CD8-positive, alpha-beta memory T cell (primary cell): ENCODE measurements around the gene ST8SIA6. TPM values are rescaled to one million over a fixed set of nuclear protein-coding genes. Genes with fewer than 3 reads are reported as not detected.
"Not testable (repeated sequence)": the region's sequence is repeated elsewhere in the genome, so short reads cannot be mapped to it uniquely, and the experiment has no call there.

ENCODE experiments used
- CTCF ChIA-PET: fragments of 350-600 bp; sonication (Branson Sonifier 250); formaldehyde crosslinking; loops from one replicate; lab custom pipeline; 2021; ENCODE audit warnings: antibody characterized with exemption; lab: Charles Lee
- POLR2A ChIA-PET: fragments of 350-600 bp; sonication (Branson Sonifier 250); formaldehyde crosslinking; loops from one replicate; lab custom pipeline; 2021; ENCODE audit warnings: antibody characterized with exemption; lab: Charles Lee
- DNase-seq, 5 donors: peaks; one replicate each; pipeline versions ENCODE4 v3.0.0 to v3.0.0-alpha.2; 2020 to 2022; ENCODE audit warnings: mixed read lengths in 1 of 5
- H3K27ac ChIP-seq: one replicate; pipeline ENCODE4 v1.7.0; 2013; ENCODE audit warnings: low read depth, mild to moderate bottlenecking, low read length, moderate library complexity
- H3K27me3 ChIP-seq: 2 replicates; pipeline ENCODE4 v1.7.0; 2013; ENCODE audit warnings: low read length, mild to moderate bottlenecking; ENCODE audit not compliant: insufficient read depth, poor library complexity, severe bottlenecking
- H3K36me3 ChIP-seq: 2 replicates; pipeline ENCODE4 v1.7.0; 2013; ENCODE audit warnings: mild to moderate bottlenecking, low read length, moderate library complexity; ENCODE audit not compliant: insufficient read depth
- H3K4me1 ChIP-seq: 2 replicates; pipeline ENCODE4 v1.7.0; 2013; ENCODE audit warnings: mild to moderate bottlenecking, low read length, moderate library complexity; ENCODE audit not compliant: insufficient read depth
- H3K4me3 ChIP-seq: 2 replicates; pipeline ENCODE4 v1.7.0; 2013; ENCODE audit warnings: mild to moderate bottlenecking, low read length
- H3K9me3 ChIP-seq: 2 replicates; pipeline ENCODE4 v1.7.0; 2013; ENCODE audit warnings: mild to moderate bottlenecking, low read length
- H3K27ac Mint-ChIP-seq, 8 donors: one replicate each; pipeline ENCODE4 v1.8.0; 2020 to 2021; ENCODE audit warnings: mixed read lengths in 8 of 8, mild to moderate bottlenecking in 6 of 8, inconsistent platforms in 3 of 8, moderate library complexity in 3 of 8
- H3K27me3 Mint-ChIP-seq, 2 donors: one replicate each; pipeline ENCODE4 v1.8.0; 2020 to 2021; ENCODE audit warnings: mixed read lengths in 2 of 2, mild to moderate bottlenecking in 1 of 2, moderate library complexity in 1 of 2
- H3K36me3 Mint-ChIP-seq, 3 donors: one replicate each; pipeline ENCODE4 v1.8.0; 2020 to 2021; ENCODE audit warnings: mixed read lengths in 3 of 3, inconsistent platforms in 1 of 3, mild to moderate bottlenecking in 1 of 3
- H3K4me1 Mint-ChIP-seq, 3 donors: one replicate each; pipeline ENCODE4 v1.8.0; 2020 to 2021; ENCODE audit warnings: mixed read lengths in 3 of 3, inconsistent platforms in 1 of 3, mild to moderate bottlenecking in 1 of 3
- H3K4me3 Mint-ChIP-seq, 7 donors: one replicate each; pipeline ENCODE4 v1.8.0; 2020 to 2021; ENCODE audit warnings: mixed read lengths in 7 of 7, mild to moderate bottlenecking in 6 of 7, moderate library complexity in 4 of 7, inconsistent platforms in 2 of 7
- H3K9me3 Mint-ChIP-seq, 5 donors: one replicate each; pipeline ENCODE4 v1.8.0; 2020 to 2022; ENCODE audit warnings: mixed read lengths in 5 of 5, mild to moderate bottlenecking in 3 of 5, moderate library complexity in 2 of 5, inconsistent platforms in 1 of 5
- polyA plus RNA-seq: library from polyadenylated mRNA; unstranded; fragments of 300-500 nt; fragmentation: Illumina TruSeq; gene quantifications from one replicate; pipeline ENCODE4 v1.2.3, GENCODE V29; 2021
- total RNA-seq, 2 experiments: library from RNA; stranded (reverse); gene quantifications; one replicate each; pipeline ENCODE4 v1.2.3, GENCODE V29; 2021

Gene ST8SIA6
- total and polyA plus RNA-seq, 3 experiments from 2014 or later: 1.9 TPM; not detected in 2

DNA sequence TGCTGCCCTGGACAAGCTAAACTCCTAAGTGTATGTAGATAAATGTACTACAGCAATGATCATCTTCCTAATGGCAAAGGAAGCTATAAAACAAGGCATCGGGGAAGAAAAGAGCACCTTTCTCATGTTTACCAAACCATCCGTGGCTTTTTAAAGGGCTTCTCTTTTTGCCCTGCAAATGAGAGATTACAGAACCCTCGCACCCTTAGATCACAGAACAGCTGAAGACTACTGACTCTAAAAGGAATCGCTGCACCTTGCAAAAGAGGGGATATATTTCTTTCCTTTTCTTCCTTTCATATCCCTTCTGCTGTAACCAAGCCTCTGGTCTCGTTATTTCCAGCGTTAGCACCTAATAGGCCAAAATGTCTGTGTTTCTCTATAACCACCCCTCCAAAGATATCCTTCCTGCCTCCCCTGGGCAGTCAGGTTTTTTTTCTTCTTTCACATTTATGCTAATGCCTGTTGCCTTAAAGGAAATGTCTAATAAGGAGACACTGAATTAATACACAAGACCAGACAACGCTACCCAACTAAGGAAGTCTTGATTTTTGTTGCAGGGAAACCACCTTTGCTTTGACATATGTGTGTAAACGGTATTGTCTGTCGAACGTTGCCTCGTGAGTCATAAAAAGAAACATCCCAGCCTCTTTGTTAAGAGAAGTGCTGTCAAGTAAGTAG is 10.5 kb downstream of the ST8SIA6 start:
- no peaks in the 10 kb centered on the region for H3K36me3 ChIP-seq
- ChIA-PET CTCF (interaction anchor here (1.0 to 1.7 kb wide), 2 partner anchors 11 to 35 kb away, joined by 4 read pairs; partner anchors contain the start of gene ST8SIA6), POLR2A (no interaction called here)
- DNase-seq: peak in 1 of 5 donors; percentile 13
- peak overlapping the region; percentile 11 for H3K4me3 ChIP-seq
- H3K36me3 Mint-ChIP-seq: peaks cover 0 to 5% (median 4%) of the 10 kb centered on the region in 3 donors
- peak overlapping the region in 7 of 8 donors; percentile 3 to 87 (median 39) for H3K27ac Mint-ChIP-seq
- peaks cover 5 to 11% (median 7%) of the 10 kb centered on the region in 5 donors for H3K9me3 Mint-ChIP-seq
- H3K27me3 Mint-ChIP-seq: peaks cover 22 to 38% of the 10 kb centered on the region in 2 donors
- peak overlapping the region; percentile 1 to 67 (median 37) for H3K4me3 Mint-ChIP-seq
- peaks cover 10% of the 10 kb centered on the region for H3K4me1 ChIP-seq
- H3K4me1 Mint-ChIP-seq: peaks cover 15 to 24% (median 18%) of the 10 kb centered on the region in 3 donors
- no peak overlapping the region for H3K27ac ChIP-seq
- H3K9me3 ChIP-seq: no peaks in the 10 kb centered on the region
- H3K27me3 ChIP-seq: no peaks in the 10 kb centered on the region

DNA sequence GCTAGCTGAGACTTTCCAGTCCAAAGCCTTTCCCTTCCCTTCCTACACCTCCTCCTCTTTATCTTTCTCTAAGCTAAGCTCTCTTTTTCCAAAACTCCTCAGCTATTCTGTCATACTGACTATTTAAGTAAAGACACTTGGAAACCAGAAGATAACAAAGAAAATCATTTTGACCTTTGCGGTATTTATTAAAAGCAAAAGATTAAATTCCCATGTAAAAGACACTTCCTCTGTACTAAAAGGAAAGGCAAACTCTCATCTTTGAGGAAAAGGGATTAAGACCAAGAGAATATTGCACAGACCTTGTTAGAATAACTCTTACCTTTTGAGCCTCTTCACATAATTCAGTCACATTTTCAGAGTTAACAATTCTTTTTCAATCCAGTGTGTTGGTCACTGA is 15.8 kb downstream of the ST8SIA6 start:
- no peak overlapping the region for H3K4me3 ChIP-seq
- H3K27ac ChIP-seq: no peak overlapping the region
- DNase-seq: no peak
- no peak overlapping the region for H3K4me3 Mint-ChIP-seq
- no peak overlapping the region for H3K27ac Mint-ChIP-seq
- H3K4me1 ChIP-seq: no peaks in the 10 kb centered on the region
- H3K9me3 ChIP-seq: no peaks in the 10 kb centered on the region
- no peaks in the 10 kb centered on the region for H3K36me3 ChIP-seq
- H3K27me3 ChIP-seq: no peaks in the 10 kb centered on the region
- H3K36me3 Mint-ChIP-seq: peaks cover 0 to 2% (median 0%) of the 10 kb centered on the region in 3 donors
- CTCF ChIA-PET: interaction anchor here (1.0 to 1.9 kb wide), 2 partner anchors 13 to 30 kb away, joined by 3 to 5 read pairs; no protein-coding TSS in a partner anchor
- POLR2A ChIA-PET: no interaction called here
- no peaks in the 10 kb centered on the region for H3K9me3 Mint-ChIP-seq
- H3K4me1 Mint-ChIP-seq: peaks cover 1 to 3% (median 2%) of the 10 kb centered on the region in 3 donors
- peaks cover 12 to 13% of the 10 kb centered on the region in 2 donors for H3K27me3 Mint-ChIP-seq

DNA sequence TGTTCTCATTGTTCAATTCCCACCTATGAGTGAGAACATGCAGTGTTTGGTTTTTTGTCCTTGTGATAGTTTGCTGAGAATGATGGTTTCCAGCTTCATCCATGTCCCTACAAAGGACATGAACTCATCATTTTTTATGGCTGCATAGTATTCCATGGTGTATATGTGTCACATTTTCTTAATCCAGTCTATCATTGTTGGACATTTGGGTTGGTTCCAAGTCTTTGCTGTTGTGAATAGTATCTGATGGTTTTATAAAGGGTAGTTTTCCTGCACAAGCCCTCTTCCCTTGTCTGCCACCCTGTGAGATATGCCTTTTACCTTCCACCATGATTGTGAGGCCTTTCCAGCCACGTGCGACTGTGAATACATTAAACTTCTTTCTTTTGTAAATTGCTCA is 17.8 kb downstream of the ST8SIA6 start:
- not testable (repeated sequence) for H3K4me3 ChIP-seq, H3K4me1 ChIP-seq

DNA sequence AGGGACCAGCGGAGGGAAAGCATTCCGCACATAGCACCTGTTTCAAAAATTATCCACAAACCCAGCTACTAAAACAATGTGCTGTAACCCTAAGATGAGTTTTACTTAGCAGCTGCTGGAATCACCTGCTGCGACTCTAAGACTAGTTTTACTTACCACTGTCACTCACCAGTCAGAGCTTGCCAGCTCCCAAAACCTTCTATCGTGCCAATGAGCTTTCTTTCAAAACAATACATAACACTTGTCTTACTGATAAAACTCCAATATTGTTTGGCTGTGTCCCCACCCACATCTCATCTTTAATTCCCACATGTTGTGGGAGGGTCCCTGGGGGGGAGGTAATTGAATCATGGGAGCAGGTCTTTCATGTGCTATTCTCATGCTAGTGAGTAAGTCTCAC is 18.4 kb downstream of the ST8SIA6 start:
- Histone ChIP-seq H3K4me3 (no peak overlapping the region), H3K9me3 (no peaks in the 10 kb centered on the region), H3K4me1 (peaks cover 2% of the 10 kb centered on the region), H3K36me3 (no peaks in the 10 kb centered on the region), H3K27me3 (no peaks in the 10 kb centered on the region), H3K27ac (no peak overlapping the region)
- no peak overlapping the region for H3K4me3 Mint-ChIP-seq
- ChIA-PET POLR2A (no interaction called here), CTCF (interaction anchor here (1.8 kb wide), 1 partner anchor 26 kb away, joined by 13 read pairs; no protein-coding TSS in a partner anchor)
- no peak for DNase-seq
- H3K4me1 Mint-ChIP-seq: peaks cover 0 to 2% (median 1%) of the 10 kb centered on the region in 3 donors
- H3K9me3 Mint-ChIP-seq: no peaks in the 10 kb centered on the region
- peaks cover 0 to 2% (median 0%) of the 10 kb centered on the region in 3 donors for H3K36me3 Mint-ChIP-seq
- peaks cover 6 to 11% of the 10 kb centered on the region in 2 donors for H3K27me3 Mint-ChIP-seq
- peak overlapping the region in 1 of 8 donors; percentile 14 for H3K27ac Mint-ChIP-seq

More for the DNA sequence above, 17.8 kb downstream of the ST8SIA6 start:
- H3K27ac Mint-ChIP-seq, H3K27ac ChIP-seq, POLR2A ChIA-PET, H3K9me3 Mint-ChIP-seq, DNase-seq, CTCF ChIA-PET, H3K4me1 Mint-ChIP-seq, H3K36me3 ChIP-seq, H3K36me3 Mint-ChIP-seq, H3K27me3 ChIP-seq, H3K4me3 Mint-ChIP-seq, H3K9me3 ChIP-seq: not testable (repeated sequence)
- peaks cover 5 to 11% of the 10 kb centered on the region in 2 donors for H3K27me3 Mint-ChIP-seq

DNA sequence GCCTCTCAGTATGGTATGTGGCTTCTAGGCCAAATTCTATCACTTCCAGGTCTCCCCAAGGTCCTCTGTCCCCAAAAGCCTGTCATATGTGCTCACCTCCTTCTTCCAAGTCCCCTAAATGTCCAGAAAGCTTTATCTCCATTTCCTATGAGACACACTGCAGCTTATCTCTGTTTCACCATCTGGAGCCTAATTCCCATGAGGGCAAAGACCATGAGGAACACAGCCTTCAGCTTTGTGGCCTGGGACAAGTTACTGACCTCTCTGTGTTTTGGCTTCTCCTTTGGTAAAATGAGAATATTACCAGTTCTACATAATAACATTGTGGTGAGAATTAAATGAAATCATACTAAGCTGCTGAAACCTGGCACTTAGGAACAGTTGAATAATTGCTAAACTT is 19.2 kb downstream of the ST8SIA6 start:
- Histone ChIP-seq H3K27me3 (no peaks in the 10 kb centered on the region), H3K4me1 (peaks cover 10% of the 10 kb centered on the region), H3K36me3 (no peaks in the 10 kb centered on the region), H3K27ac (no peak overlapping the region), H3K9me3 (no peaks in the 10 kb centered on the region), H3K4me3 (no peak overlapping the region)
- Mint-ChIP-seq H3K9me3 (no peaks in the 10 kb centered on the region), H3K27me3 (peaks cover 6 to 9% of the 10 kb centered on the region in 2 donors), H3K36me3 (peaks cover 0 to 2% (median 0%) of the 10 kb centered on the region in 3 donors), H3K27ac (no peak overlapping the region), H3K4me3 (no peak overlapping the region), H3K4me1 (peaks cover 7 to 9% (median 9%) of the 10 kb centered on the region in 3 donors)
- POLR2A ChIA-PET: no interaction called here
- no peak for DNase-seq
- CTCF ChIA-PET: interaction anchor here (1.8 kb wide), 1 partner anchor 26 kb away, joined by 13 read pairs; no protein-coding TSS in a partner anchor

DNA sequence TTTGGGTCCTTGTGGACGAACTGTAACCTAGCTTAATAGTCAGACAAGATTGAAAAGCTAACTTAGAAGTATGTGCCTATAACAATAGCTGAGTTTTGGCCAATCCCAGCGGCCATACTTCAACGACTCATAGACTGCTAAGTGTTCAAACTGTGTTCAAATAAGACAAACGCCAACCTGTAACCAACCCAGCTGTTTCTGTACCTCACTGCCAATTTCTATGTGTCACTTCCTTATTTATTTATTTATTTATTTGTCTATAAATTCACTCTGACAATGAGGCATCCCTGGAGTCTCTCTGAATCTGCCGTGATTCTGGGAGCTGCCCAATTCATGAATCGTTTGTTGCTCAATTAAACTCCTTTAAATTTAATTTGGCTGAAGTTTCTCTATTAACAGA is 21.7 kb downstream of the ST8SIA6 start:
- peaks cover 33% of the 10 kb centered on the region for H3K4me1 ChIP-seq
- no peak overlapping the region for H3K4me3 ChIP-seq
- no peaks in the 10 kb centered on the region for H3K27me3 ChIP-seq
- H3K27ac Mint-ChIP-seq: no peak overlapping the region
- H3K27me3 Mint-ChIP-seq: peaks cover 6 to 13% of the 10 kb centered on the region in 2 donors
- H3K36me3 ChIP-seq: no peaks in the 10 kb centered on the region
- H3K4me1 Mint-ChIP-seq: peaks cover 32 to 34% (median 33%) of the 10 kb centered on the region in 3 donors
- no peak for DNase-seq
- H3K36me3 Mint-ChIP-seq: peaks cover 0 to 2% (median 0%) of the 10 kb centered on the region in 3 donors
- H3K4me3 Mint-ChIP-seq: no peak overlapping the region
- H3K9me3 Mint-ChIP-seq: no peaks in the 10 kb centered on the region
- ChIA-PET CTCF (interaction anchor here (1.6 to 8.8 kb wide), 2 partner anchors 13 to 23 kb away, joined by 4 to 115 read pairs; no protein-coding TSS in a partner anchor), POLR2A (no interaction called here)
- H3K9me3 ChIP-seq: no peaks in the 10 kb centered on the region
- no peak overlapping the region for H3K27ac ChIP-seq

DNA sequence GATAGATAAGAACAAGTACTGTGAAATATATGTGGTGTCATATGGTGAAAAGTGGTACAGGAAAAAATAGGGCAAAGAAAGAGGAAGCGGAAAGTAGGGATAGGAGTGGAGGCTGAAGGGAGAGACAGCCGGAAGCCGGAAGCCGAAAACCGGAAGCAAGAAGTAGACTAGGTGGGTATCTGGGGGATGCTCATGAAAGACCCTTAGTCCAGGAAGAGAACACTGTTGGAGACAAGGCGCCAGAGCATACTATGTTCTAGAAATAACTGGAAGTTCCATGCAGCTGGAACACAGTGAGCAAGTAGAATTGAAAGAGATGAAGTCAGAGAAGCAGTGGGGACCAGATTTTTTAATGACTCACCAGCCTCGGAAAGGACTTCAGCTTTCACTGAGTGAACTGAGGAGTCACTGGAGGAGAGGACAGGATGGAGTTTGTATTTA is 22.5 kb downstream of the ST8SIA6 start:
- peaks cover 6 to 13% of the 10 kb centered on the region in 2 donors for H3K27me3 Mint-ChIP-seq
- Histone ChIP-seq H3K9me3 (no peaks in the 10 kb centered on the region), H3K27me3 (no peaks in the 10 kb centered on the region), H3K36me3 (no peaks in the 10 kb centered on the region), H3K4me1 (peaks cover 42% of the 10 kb centered on the region), H3K4me3 (no peak overlapping the region), H3K27ac (no peak overlapping the region)
- no peaks in the 10 kb centered on the region for H3K36me3 Mint-ChIP-seq
- CTCF ChIA-PET: interaction anchor here (0.7 to 8.8 kb wide), 3 partner anchors 12 to 142 kb away, joined by 3 to 115 read pairs (median 4); no protein-coding TSS in a partner anchor
- no peak overlapping the region for H3K4me3 Mint-ChIP-seq
- peaks cover 40 to 42% (median 42%) of the 10 kb centered on the region in 3 donors for H3K4me1 Mint-ChIP-seq
- no peak overlapping the region for H3K27ac Mint-ChIP-seq
- no peak for DNase-seq
- no peaks in the 10 kb centered on the region for H3K9me3 Mint-ChIP-seq
- POLR2A ChIA-PET: no interaction called here
